ENCODE data around the gene ADGRL1. TPM values are rescaled to one million over a fixed set of nuclear protein-coding genes. Genes with fewer than 3 reads are reported as not detected.

Gene ADGRL1
- total RNA-seq, 2 donors from 2014 or later, result 70.8 to 82.6 TPM

DNA sequence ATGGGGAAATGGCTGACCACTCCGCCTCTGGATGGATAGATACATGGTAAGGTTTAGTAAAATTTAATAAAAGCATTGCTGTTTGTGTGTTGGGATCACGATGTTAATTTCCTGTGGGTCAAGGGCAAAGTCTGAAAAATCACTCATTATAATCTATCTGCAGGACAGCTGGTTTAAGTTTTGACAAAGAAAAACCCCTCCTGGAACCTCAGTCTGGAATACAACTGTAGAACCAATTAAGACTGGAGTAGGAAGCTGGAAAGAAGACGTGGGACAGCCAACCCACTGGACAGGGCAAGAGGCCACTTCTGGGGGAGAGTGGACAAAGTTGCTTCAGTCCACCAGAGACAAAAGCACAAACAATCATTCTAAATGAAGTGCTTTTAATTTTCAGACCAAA is 86.8 kb downstream of the ADGRL1 start:
- peak overlapping the region; percentile 94 for H3K27ac Mint-ChIP-seq
- Histone ChIP-seq H3K4me1 (ENCODE audit: control insufficient read depth, insufficient read depth, low read length) (peaks cover 4% of the 10 kb centered on the region), H3K27ac (ENCODE audit: low read depth, low read length) (peak overlapping the region; percentile 26), H3K27me3 (ENCODE audit: control insufficient read depth, insufficient read depth, low read length, poor library complexity, severe bottlenecking) (no peaks in the 10 kb centered on the region), H3K9ac (ENCODE audit: extremely low read depth, low read length, poor library complexity, severe bottlenecking) (no peak overlapping the region), H3K9me3 (ENCODE audit: control insufficient read depth, low read length) (no peaks in the 10 kb centered on the region), H3K36me3 (ENCODE audit: control insufficient read depth, insufficient read depth, low read length) (peaks cover 6% of the 10 kb centered on the region), H3K4me3 (ENCODE audit: low read length) (peak overlapping the region; percentile 86)
- peaks cover 16% of the 10 kb centered on the region for H3K4me1 Mint-ChIP-seq
- WGBS, 2 experiments (ENCODE audit: insufficient coverage in 1 of 2, insufficient read length in 1 of 2), result 90 to 94% methylated on average over 2 to 3 of the region's 3 CpGs
- H3K4me3 Mint-ChIP-seq, result peak overlapping the region; percentile 72
- TF ChIP-seq, protein P1, sequence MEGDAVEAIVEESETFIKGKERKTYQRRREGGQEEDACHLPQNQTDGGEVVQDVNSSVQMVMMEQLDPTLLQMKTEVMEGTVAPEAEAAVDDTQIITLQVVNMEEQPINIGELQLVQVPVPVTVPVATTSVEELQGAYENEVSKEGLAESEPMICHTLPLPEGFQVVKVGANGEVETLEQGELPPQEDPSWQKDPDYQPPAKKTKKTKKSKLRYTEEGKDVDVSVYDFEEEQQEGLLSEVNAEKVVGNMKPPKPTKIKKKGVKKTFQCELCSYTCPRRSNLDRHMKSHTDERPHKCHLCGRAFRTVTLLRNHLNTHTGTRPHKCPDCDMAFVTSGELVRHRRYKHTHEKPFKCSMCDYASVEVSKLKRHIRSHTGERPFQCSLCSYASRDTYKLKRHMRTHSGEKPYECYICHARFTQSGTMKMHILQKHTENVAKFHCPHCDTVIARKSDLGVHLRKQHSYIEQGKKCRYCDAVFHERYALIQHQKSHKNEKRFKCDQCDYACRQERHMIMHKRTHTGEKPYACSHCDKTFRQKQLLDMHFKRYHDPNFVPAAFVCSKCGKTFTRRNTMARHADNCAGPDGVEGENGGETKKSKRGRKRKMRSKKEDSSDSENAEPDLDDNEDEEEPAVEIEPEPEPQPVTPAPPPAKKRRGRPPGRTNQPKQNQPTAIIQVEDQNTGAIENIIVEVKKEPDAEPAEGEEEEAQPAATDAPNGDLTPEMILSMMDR (conservative IDR thresholded peaks at IDR 0.05), result no peak
- no peaks in the 10 kb centered on the region for H3K9me3 Mint-ChIP-seq
- H3K27me3 Mint-ChIP-seq (ENCODE audit: insufficient read depth), result no peaks in the 10 kb centered on the region
- H3K36me3 Mint-ChIP-seq (ENCODE audit: low read depth), result peaks cover 14% of the 10 kb centered on the region
- no peak for DNase-seq

DNA sequence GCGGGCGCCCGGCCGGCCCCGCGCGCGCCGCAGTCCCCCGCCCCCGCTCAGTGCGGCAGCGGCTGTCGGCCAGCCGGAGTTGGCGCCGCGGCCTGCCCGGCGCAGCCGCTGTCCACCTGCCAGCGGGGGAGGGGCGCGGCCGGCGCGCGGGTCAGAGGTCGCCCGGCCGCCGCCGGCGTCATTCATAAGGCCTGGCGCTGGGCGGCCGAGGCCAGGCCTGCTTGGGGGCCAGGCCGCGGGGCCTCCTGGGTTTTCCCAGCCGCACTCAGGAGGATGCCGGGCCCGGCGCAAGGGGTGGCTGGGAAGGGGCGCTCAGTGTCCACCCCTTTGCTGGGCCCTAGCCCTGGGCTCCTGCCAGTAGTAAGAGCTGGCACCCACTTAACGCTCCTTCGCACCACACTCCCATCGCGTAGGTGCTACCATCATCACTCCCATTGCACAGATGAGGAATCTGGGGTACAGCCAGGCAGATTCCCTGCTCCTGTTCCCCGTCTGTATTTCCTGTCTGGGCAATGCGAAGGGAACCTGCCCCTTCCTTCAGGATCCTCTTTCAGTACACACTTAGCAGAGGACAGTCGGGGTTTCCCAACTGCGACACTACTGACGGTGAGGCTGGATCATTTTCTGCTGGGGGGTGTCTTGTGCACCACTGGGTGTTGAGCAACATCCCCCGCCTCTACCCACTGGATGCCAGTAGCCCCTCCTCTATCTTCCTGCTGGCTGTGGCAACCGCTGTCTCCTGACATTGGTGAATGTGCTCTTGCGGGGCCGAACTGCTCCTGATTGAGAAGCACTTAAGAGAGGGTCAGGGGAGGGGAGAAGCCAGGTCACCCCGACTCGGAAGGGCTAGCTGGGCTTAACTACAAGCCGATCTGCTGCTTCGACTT is 87.6 kb downstream of the ADGRL1 start:
- 18 to 34% methylated on average over 28 to 61 of the region's 61 CpGs for WGBS, 2 experiments (ENCODE audit: insufficient coverage in 1 of 2, insufficient read length in 1 of 2)
- H3K27me3 Mint-ChIP-seq (ENCODE audit: insufficient read depth), result no peaks in the 10 kb centered on the region

DNA sequence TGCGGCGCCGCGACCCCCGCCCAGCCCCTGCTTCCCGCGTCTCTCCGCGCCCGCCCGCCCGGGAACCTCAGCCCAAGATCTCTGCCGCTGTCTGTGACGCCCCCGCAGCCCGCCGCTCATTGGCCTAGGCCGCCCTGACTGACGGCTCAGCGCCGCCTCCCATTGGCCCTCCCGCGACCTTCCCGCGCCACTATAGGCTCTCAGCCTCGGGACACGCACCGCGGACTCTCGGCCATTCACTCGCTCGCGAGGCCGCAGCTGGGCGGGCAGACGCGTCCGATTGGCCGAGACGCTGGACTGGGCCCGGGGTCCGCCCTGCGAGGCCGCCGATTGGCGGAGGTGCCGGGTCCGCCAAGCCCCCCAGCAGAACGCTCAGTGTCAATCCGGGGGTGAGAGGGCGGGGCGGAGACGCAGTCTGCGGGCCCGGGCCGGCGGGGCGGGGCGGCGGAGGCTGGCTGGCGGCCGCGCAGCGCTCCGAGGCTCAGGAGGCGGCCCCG is 88.3 kb downstream of the ADGRL1 start, which contains the start of gene PRKACA:
Gene PRKACA, minus strand, starts transcription at position 95 of the 497 bp plus-strand sequence. CDS start 215 bp downstream, outside the sequence.
- H3K9me3 ChIP-seq (ENCODE audit: control insufficient read depth, low read length), result no peaks in the 10 kb centered on the region
- H3K36me3 ChIP-seq (ENCODE audit: control insufficient read depth, insufficient read depth, low read length), result peaks cover 4% of the 10 kb centered on the region
- peak within 1 kb of the TSS; percentile 76 for H3K27ac ChIP-seq (ENCODE audit: low read depth, low read length)
- DNase-seq, result peak; percentile 99
- H3K4me3 ChIP-seq (ENCODE audit: low read length), result peak within 1 kb of the TSS; percentile 86
- TF ChIP-seq, protein P1 (conservative IDR thresholded peaks at IDR 0.05), result no peak
- peak within 1 kb of the TSS; percentile 94 for H3K27ac Mint-ChIP-seq
- peaks cover 12% of the 10 kb centered on the region for H3K4me1 ChIP-seq (ENCODE audit: control insufficient read depth, insufficient read depth, low read length)
- peaks cover 10% of the 10 kb centered on the region for H3K36me3 Mint-ChIP-seq (ENCODE audit: low read depth)
- peak within 1 kb of the TSS; percentile 72 for H3K4me3 Mint-ChIP-seq
- WGBS, 2 experiments (ENCODE audit: insufficient coverage in 1 of 2, insufficient read length in 1 of 2), result 0% methylated on average over 22 to 67 of the region's 67 CpGs
- H3K9me3 Mint-ChIP-seq, result no peaks in the 10 kb centered on the region
- H3K4me1 Mint-ChIP-seq, result peaks cover 19% of the 10 kb centered on the region
- no peaks in the 10 kb centered on the region for H3K27me3 ChIP-seq (ENCODE audit: control insufficient read depth, insufficient read depth, low read length, poor library complexity, severe bottlenecking)
- peak within 1 kb of the TSS; percentile 72 for H3K9ac ChIP-seq (ENCODE audit: extremely low read depth, low read length, poor library complexity, severe bottlenecking)
- no peaks in the 10 kb centered on the region for H3K27me3 Mint-ChIP-seq (ENCODE audit: insufficient read depth)

More for the DNA sequence above, 87.6 kb downstream of the ADGRL1 start:
- H3K27me3 ChIP-seq (ENCODE audit: control insufficient read depth, insufficient read depth, low read length, poor library complexity, severe bottlenecking), result no peaks in the 10 kb centered on the region
- peak overlapping the region; percentile 72 for H3K9ac ChIP-seq (ENCODE audit: extremely low read depth, low read length, poor library complexity, severe bottlenecking)
- H3K4me3 ChIP-seq (ENCODE audit: low read length), result peak overlapping the region; percentile 86
- no peak for DNase-seq
- H3K36me3 ChIP-seq (ENCODE audit: control insufficient read depth, insufficient read depth, low read length), result peaks cover 4% of the 10 kb centered on the region
- Mint-ChIP-seq H3K4me3 (peak overlapping the region; percentile 72), H3K9me3 (no peaks in the 10 kb centered on the region), H3K4me1 (peaks cover 16% of the 10 kb centered on the region), H3K36me3 (ENCODE audit: low read depth) (peaks cover 14% of the 10 kb centered on the region), H3K27ac (peak overlapping the region; percentile 94)
- TF ChIP-seq, protein P1 (conservative IDR thresholded peaks at IDR 0.05), result no peak
- H3K27ac ChIP-seq (ENCODE audit: low read depth, low read length), result peak overlapping the region; percentile 76
- peaks cover 5% of the 10 kb centered on the region for H3K4me1 ChIP-seq (ENCODE audit: control insufficient read depth, insufficient read depth, low read length)
- no peaks in the 10 kb centered on the region for H3K9me3 ChIP-seq (ENCODE audit: control insufficient read depth, low read length)

Measured in endodermal cell (in vitro differentiated cells).